Stimulated activated CD8-positive, alpha-beta memory T cell treated with anti-CD3 and anti-CD28 coated beads, Interleukin-15, amount 100 ng/mL, for 24 hours (primary cell): Measurements from ENCODE around the gene ABCC11.
"Not testable (repeated sequence)": the region's sequence is repeated elsewhere in the genome, so short reads cannot be mapped to it uniquely, and the experiment has no call there.

Experiments used
- DNase-seq: peaks from one replicate; pipeline ENCODE4 v3.0.0-alpha.2; 2020; ENCODE audit warnings: low read depth

Gene ABCC11

DNA sequence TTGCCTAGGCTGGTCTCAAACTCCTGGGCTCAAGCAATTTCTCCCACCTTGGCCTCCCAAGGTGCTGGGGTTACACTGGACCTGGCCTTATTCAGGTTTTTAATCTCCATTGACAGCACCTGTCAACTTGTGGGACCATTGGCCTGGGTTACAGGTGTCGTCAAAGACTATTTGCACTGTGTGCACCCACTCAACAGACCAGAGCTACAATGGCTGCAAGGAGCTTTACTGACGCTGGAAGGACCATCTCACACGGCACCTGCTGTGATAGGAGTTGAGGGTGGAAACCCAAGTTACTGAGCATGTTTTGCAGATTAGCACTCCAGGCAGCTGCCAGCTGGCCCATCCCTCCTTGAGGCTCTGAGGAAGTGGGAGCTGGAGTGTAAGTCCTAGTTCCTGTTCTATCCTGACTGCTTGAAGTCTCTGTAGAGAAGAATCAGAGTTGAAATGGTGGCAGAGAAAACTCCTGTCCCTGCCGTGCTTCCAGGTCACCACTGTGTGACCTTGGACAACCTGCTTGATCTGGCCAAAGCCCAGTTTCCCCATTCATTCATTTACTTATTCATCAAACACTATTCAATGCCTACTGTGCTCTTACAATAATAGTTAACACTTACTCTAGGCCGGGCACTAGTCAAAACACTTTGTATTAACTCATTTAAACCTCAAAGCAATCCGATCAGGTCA is 45.7 kb downstream of the ABCC11 start:
- no peak for DNase-seq

DNA sequence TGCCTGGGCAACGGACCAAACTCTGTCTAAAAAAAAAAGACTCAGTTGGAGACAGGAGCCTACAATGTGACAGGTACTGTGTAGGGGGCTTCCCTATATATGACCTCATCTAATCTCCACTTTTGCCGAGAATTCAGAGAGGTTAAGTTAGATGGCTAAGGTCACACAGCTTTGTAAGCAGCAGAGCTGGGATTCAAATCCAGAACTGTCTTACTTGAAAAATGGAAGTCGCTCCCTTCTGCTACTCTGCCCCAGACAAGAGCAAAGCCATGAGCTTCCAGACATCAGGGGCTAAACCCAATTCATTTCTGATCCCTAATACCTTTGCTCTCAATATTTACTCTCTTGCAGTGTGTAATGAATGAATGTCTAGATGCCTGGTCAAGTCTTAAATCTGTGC is 50.0 kb downstream of the ABCC11 start:
- DNase-seq, result no peak

DNA sequence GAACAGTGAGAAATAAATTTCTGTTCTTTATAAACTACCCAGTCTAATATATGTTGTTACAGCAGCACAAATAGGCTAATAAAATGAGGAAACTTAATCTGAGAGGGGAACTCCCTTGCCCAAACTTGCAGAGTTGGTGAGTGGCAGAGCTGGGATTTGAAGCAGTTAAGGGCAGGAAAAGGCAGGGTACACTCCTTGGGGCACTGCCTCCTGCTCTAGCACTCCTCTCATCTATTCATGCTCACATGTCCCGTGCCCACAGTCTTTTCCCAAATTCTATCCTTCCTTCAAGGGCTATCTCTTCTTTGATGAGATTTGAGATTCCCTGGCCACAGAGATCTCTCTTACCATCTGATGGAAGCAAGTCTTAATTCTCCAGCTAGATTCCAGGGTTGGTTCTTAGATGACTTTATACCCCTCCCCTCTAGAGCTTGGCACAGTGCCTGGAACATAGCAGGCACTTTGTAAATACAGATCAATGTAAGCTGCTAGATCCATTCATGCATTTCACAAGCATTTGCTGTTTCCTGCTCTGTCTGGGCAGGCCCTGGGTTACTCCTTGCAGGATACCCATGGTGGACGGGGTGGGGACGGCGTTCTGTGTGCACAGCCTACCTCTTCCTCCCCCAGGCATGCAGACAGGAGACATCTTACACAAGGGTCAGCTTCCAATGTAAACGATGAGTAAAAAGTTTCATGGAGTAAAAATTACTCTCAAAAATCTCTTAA is 52.3 kb downstream of the ABCC11 start:
- no peak for DNase-seq

DNA sequence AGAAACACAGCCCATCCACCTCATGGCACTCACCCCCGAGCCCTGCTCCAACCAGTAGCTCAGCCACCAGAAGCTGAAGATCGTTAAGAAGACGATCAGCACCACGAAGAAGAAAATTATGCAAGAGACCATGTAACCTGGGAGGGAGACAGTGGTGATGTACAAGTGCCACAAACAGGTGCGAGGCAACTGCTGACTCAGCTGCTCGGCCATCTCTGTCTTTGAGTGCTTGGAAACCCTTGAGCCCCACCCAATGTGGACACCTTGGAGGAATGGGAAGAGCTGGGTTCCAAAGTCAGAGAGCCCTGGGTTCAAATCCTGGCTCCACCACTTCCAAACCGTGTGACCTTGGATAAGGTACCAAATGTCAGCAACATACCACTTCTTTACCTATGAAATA is 53.5 kb downstream of the ABCC11 start:
- no peak for DNase-seq

DNA sequence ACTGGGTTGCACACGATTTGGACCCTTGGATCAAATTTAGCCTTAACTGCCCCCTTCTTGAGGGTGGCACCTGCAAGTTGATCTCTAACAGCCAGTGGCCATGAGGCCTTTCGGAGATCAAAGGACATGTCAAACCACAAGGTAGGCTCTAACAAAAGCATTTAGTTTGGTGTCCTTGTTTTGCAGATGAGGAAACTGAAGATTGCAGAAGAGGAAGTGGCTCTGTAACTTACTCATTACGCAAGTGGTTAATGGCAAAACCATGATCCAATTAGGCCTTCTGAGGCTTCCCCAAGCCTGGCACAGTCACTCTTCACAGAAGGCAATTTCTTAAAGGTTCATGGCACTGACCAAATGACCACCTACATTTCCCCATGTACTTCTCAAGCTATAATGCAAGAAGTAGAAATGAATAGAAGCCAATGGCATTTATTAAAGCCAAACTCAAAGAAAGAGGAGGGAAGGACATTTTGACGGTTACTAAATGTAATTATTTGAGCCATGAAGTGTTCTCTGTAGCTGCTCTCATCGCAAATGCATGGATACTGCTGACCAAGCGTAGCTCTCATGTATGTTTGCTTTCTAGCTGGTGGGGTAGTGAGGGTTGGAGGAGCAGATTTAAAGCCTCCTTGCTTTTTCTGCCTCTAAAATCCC is 58.8 kb downstream of the ABCC11 start:
- no peak for DNase-seq

DNA sequence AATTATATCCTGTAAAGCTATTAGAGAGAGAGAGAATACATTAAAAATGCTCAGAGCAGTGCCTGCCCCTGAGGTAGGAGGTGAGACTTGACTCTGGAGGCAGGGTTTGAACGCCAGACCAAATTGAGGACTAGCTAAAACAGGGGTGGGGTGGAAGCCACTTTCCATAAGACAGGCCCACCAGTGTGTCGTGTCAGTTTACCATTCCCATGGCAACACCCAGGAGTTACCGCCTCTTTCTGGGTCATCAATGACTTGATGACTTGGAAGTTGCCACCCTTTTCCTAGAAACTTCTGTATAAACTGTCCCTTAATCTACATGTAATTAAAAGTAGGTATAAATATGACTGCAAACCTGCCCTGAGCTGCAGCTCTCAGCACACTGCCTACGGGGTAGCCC is 59.6 kb downstream of the ABCC11 start:
- DNase-seq, result no peak

DNA sequence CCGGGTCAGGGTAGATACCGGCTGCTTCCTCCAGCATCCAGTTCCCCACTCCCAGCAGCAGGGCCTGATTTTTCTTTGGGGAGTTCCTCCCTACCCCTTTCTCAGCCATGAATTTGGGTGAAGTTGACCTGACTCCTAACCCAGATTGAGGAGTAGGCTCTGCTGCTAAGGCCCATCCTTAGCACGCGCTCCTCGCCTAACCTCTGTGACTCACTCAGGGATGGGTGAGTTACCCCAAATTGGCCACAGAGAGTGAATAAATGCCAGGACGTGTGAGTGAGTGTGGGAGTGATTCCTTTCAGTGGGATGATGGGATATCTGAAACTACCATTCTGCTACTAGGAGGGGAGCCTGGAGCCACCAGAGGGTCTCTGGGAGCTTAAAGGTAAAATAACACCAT is 62.7 kb downstream of the ABCC11 start:
- no peak for DNase-seq

DNA sequence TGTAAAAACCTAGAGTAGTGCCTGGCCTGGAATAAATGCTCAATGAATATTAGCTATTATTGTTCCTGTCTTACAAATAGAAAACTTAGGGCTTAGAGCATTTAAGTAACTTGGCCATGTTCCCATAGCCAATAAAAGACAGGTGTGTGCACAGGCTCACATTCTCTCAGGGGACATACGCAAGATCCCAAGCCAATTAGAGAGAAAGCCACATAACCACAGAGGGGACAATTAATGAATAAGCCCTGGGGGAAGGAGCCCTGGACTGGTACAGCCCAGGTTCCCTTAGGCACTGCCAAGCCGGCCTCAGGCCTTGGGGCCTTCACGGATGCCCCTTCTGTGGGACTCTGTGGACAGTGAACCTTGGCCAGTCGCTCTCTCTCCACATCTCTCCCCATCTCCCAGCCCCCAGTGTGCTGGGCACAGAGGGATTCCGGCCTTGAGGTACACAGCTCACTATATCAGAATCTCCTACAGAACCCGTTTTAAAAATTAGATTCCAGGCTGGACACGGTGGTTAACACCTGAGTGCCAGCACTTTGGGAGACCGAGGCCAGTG is 64.3 kb downstream of the ABCC11 start:
- DNase-seq, result no peak

DNA sequence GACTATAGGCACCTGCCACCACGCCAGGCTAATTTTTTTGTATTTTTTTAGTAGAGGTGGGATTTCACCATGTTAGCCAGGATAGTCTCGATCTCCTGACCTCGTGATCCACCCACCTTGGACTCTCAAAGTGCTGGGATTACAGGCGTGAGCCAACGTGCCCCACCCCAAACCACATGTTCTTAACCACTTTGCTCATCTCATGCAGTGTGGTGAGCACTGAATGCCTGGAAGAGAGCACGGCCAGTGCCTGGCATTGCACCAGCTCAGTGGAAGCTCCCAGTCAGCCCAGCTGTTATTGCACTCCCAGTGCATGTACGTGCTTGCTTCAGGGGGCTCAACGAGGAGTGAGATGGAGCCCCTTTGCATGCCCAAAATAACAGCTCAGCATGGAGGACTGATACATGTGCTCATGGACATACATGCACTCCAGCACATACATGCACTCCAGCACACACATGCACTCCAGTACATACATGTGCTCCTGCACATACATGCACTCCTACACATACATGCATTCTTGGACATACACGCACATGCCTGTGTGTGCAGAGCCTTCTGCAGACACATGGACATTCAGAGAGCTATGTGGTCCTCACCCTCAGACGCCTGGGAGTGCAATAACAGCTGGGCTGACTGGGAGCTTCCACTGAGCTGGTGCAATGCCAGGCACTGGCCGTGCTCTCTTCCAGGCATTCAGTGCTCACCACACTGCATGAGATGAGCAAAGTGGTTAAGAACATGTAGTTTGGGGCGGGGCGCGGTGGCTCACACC is 65.4 kb downstream of the ABCC11 start:
- DNase-seq, result not testable (repeated sequence)

DNA sequence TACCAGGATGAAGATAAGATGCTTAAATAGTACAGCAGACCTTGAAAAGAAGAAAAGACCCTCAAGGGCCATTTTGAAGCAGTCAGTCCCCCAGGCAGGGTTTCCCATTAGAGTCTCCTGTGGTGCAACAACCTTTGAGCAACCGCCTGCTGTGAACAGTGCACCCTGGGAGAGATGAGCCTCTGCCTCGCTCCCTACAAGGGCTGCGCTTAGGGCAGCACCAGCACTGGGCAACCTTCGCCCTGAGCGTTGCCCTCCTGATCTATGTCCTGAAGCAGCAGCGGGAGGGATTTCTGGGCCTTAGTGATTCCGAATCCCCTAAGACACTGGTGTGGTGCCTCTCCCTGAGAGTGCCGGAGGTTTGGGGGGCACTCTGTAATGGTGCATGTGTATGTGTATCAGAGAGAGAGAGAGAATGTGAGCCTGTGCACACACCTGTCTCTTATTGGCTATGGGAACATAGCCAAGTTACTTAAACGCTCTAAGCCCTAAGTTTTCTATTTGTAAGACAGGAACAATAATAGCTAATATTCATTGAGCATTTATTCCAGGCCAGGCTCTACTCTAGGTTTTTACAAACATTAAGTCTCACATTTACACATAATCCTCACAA is 66.4 kb downstream of the ABCC11 start:
- DNase-seq, result no peak

DNA sequence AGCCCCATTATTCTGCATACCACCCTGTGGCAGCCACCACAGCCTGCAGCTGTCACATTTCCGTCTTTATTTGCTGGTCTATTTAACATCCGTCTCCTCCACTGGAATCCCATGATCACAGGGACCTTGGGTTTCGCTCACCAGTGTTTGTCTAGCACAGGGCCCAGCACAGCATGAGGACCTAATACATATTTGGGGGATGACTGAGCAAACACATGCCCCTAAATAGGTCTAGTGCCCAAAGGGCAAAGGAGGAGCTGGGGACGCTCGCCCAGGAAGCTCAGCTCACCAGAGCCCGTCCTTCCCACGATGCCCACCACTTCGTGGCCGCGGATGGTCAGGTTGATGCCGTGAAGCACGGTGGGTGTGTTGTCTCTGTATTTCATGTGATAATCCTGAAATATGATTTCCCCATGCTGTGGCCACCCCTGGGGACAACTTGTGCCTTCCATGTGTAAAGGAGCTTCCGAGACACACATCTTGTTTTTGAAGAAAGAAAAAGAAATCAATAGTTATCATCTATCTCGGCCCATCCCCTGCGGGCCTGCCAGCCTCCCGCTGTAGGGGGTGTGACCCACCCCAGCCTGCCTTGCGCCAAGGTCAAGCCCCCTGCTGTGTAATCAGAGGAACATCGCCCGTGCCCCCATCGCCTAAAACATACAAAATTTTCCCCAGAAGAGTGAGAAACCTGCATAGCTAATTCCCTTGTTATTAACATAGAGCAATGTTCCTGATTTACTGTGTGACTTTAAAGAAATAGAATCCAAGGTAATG is 70.5 kb downstream of the ABCC11 start:
- no peak for DNase-seq

DNA sequence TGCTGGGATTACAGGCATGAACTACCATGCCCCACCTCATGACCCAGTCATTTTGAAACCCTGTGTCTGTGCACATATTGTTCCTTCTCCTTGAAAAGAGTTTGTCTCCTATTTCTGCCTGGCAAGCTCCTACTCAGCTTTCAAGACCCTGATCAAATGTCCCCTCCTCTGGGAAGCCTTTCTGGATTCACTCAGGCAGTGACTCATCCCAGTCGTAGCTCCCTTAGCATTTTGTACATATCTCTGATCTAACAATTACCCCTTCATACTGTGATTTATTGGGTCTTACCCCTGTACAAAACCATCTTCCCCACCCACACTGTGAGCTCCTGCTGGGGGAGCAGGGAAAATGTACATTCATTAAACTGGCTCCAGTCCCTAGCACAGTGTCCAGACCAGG is 73.5 kb downstream of the ABCC11 start:
- DNase-seq, result no peak

DNA sequence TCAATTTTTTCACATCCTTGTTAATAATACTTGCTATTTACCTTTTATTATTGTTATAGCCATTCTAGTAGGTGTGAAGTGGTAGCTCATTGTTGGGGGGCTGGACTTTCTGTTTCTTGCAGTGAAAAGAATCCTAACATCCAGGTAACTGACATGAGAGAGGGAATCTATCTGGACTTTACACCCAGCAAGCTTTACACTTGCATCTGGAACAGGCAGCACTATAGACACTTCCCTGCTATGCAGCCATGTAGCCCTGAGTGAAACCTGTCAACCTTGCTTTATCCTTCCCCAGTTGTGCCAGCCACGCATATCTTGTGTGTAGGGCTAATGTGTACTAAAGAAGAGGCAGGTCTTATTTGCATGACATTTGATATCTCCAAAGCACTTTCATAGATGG is 74.7 kb downstream of the ABCC11 start:
- no peak for DNase-seq

DNA sequence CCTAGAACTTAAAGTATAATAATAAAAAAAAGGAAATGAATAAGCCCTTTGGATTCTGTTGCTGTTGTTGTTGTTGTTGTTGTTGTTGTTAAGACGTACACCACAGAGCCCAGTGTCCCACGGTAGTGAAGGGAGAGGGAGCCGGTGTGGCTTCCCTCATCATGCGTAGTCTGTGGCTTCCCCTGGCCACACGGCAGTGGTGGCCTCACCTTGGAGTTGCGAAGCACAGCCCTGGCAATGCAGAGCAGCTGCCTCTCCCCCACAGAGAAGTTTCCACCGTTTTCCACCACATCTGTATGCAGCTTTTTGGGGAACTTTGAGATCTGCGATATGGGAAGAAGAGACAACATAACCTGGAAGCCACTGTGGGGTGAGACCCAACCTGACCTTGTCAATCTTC is 77.4 kb downstream of the ABCC11 start:
- no peak for DNase-seq

DNA sequence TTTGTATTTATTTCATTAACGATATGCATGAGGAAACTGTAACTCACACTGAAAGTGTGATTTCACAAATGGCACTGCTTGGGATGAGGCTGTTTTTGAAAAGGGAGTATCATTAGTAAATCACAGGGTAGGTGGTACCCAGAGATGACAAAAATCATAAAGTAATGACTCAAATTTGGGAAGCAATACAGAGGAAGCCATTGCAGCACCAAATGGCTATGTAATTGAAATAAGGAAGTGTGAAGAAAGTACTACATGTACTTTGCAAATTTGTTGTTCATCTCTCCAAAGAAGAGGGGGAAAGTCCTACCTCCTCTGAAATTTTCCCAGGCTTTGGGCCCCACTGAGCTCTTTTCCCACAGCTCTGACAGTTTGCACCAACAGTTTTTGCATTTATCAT is 79.3 kb downstream of the ABCC11 start:
- no peak for DNase-seq

DNA sequence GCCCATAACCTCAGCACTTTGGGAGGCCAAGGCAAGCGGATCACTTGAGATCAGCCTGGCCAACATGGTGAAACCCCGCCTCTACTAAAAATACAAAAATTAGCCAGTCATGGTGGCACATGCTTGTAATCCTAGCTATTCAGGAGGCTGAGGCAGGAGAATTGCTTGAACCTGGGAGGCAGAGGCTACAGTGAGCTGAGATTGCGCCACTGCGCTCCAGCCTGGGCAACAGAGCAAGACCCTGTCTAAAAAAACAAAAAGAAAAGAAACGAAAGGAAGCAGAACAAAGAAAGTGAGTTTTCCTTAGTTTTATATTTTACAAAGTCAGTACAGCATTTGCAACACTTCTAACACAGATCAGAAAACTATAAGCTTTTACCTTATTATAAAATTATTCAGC is 80.7 kb downstream of the ABCC11 start:
- DNase-seq, result not testable (repeated sequence)

DNA sequence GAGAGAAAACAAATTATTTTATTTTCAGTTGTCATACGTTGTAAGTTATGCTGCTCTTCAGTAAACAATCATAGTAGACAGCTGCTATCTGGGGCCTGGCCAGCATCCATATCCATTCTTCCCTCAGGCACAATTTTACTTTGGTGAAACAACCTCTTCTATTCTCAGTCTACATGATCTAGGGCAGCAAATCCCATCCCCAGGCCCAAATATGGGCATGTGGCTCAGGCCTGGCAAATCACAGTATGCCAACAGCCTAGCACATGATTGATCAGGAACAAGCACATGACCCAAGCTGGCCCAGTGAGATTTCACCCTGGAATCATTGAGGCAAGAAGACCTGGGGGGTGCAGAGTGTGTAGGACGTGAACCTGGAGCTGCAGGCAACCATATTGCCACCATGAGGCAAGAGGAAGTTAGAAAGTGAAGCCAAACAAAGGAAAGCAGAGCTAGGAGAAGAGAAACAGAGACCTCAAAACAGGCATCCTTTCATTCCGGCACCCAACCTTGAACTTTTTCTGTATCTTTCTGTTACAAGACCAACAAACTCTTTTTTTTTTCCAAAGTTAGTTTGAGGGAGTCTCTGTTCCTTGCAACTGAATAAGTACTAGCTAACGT is 81.3 kb downstream of the ABCC11 start:
- DNase-seq, result no peak

DNA sequence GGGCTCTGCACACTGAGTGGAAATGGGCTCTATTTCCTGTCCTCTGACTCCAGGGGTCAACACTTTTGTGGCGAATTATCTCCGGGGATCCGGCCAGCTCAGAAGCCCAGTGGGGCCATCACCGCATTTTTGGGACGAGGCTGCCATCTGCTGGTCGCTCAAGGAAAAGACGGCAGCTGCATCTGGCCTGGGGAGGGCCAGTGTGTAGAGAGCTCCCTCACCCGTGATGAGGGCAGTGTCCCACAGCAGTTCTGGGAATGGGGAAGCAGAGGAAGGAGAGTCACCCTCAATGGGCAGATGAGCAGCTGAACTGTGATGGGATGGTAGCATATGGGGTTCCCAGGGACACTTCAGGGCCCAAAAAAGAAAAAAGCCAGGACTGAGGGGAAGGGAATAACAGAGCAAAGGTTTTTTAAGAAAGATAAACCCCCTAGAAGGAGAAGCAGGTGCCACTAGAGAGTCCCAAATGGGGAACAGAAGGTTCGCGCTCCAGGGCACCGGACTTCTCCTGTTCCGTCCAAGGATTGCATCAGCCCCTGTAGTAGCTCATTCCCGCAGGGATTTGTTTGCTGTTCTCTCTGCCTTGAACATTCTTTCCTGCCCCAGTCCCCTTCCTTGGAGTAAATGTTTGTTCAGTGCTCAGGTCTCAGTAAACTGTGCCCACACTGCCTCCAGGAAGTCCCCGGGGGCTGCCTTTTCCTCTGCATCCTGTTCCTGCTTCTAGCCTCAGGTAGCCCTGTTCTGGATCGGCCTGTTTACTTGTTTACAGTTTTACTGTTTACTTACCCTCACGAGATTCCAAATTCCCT is 82.2 kb downstream of the ABCC11 start:
- peak; percentile 56 for DNase-seq

DNA sequence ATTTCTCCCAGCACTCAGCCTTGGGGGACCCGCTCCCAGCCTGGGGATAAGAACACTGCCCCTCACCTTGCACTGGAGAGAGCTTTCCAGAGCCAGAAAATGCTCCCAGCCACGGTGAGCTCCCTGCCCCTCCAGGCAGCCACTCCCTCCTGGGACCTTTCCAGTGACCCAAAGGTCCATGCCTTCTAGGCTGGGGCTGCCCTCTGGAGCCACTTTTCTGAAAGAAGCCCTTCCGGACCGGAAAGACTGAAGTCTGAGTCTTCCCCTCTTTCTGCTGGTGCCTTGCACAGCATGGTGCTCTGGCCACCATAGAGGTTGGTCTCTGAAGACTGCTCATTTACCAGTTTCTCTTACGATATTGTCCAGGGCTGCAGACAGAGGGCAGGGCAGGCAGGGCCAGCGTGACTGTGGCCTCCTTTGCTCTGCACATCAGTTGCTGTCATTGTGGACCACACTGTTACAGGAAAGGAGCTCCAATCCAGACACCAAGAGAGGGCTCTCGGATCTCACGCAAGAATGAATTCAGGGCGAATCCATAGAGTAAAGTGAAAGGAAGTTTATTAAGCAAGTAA is 84.4 kb downstream of the ABCC11 start:
- no peak for DNase-seq
